HepG2 (cell line): ENCODE results near the gene F7. TPM values are rescaled to one million over a fixed set of nuclear protein-coding genes. Genes with fewer than 3 reads are reported as not detected.

ENCODE experiments used
- HMGXB4 ChIP-seq, 2 experiments: sonication (generic) in 1 of 2; formaldehyde crosslinking in 1 of 2; IDR thresholded peaks; 2 replicates each; pipeline versions ENCODE4 v1.4.0 to v1.6.1; 2018 to 2020; ENCODE audit warnings: missing genetic modification reagents in 2 of 2, borderline replicate concordance in 1 of 2, low read depth in 1 of 2, mild to moderate bottlenecking in 1 of 2, missing biosample characterization in 1 of 2
- MXD1 ChIP-seq: sonication (generic); formaldehyde crosslinking; IDR thresholded peaks from 2 replicates; pipeline ENCODE4 v1.4.0; 2020; ENCODE audit warnings: mild to moderate bottlenecking, missing genetic modification reagents
- NR1H2 ChIP-seq: sonication (generic); formaldehyde crosslinking; IDR thresholded peaks from 2 replicates; pipeline ENCODE4 v1.8.1; 2022; ENCODE audit warnings: low read depth, missing genetic modification reagents, borderline replicate concordance
- PATZ1 ChIP-seq: sonication (generic); formaldehyde crosslinking; IDR thresholded peaks from 2 replicates; pipeline ENCODE4 v1.4.0; 2020; ENCODE audit warnings: missing genetic modification reagents
- POGZ ChIP-seq: sonication (generic); formaldehyde crosslinking; IDR thresholded peaks from 2 replicates; pipeline ENCODE4 v1.4.0; 2020; ENCODE audit warnings: mild to moderate bottlenecking, missing genetic modification reagents
- RARA ChIP-seq: IDR thresholded peaks from 2 replicates; pipeline ENCODE4 v1.6.1; 2016; ENCODE audit warnings: missing genetic modification reagents, missing compliant biosample characterization
- ZBTB46 ChIP-seq: sonication (generic); formaldehyde crosslinking; IDR thresholded peaks from 2 replicates; pipeline ENCODE4 v1.4.0; 2020; ENCODE audit warnings: mild to moderate bottlenecking, missing genetic modification reagents, borderline replicate concordance
- ZFP62 ChIP-seq: sonication (generic); formaldehyde crosslinking; IDR thresholded peaks from 2 replicates; pipeline ENCODE4 v1.4.0; 2020; ENCODE audit warnings: missing genetic modification reagents
- ZNF101 ChIP-seq: sonication (generic); formaldehyde crosslinking; IDR thresholded peaks from 2 replicates; pipeline ENCODE4 v1.4.0; 2020; ENCODE audit warnings: mild to moderate bottlenecking, low read depth, missing genetic modification reagents, borderline replicate concordance
- ZNF136 ChIP-seq: sonication (generic); formaldehyde crosslinking; IDR thresholded peaks from 2 replicates; pipeline ENCODE4 v1.8.1; 2022; ENCODE audit warnings: low read depth, mild to moderate bottlenecking, moderate library complexity, missing genetic modification reagents
- ZNF589 ChIP-seq: sonication (generic); formaldehyde crosslinking; conservative IDR thresholded peaks from 2 replicates; pipeline ENCODE4 v1.8.0; 2022; ENCODE audit warnings: mild to moderate bottlenecking, moderate library complexity, missing genetic modification reagents
- ZNF609 ChIP-seq: sonication (generic); formaldehyde crosslinking; IDR thresholded peaks from 2 replicates; pipeline ENCODE4 v1.4.0; 2020; ENCODE audit warnings: mild to moderate bottlenecking, missing genetic modification reagents, borderline replicate concordance
- ZNF770 ChIP-seq: sonication (generic); formaldehyde crosslinking; IDR thresholded peaks from 2 replicates; pipeline ENCODE4 v1.5.0; 2020; ENCODE audit warnings: mild to moderate bottlenecking, missing genetic modification reagents
- polyA plus RNA-seq, 8 experiments: library from polyadenylated mRNA; depleted of rRNA in 3 of 8; stranded (reverse) in 7 of 8; unstranded in 1 of 8; fragments of >200 nt; fragmentation: Illumina TruSeq in 4 of 8; extraction: Trizol in 4 of 8; gene quantifications; 2 replicates each; pipeline versions ENCODE4 v1.2.1 to v1.2.3, GENCODE V29; 2011 to 2016; ENCODE audit warnings: low read depth in 4 of 8, missing spikeins in 1 of 8, mixed read lengths in 1 of 8; ENCODE audit not compliant: insufficient read depth in 1 of 8
- total RNA-seq, 5 experiments: library from RNA; depleted of rRNA; stranded (reverse); fragments of >200 nt; fragmentation: Illumina TruSeq; extraction: Trizol; gene quantifications; 2 replicates each; pipeline ENCODE4 v1.2.3, GENCODE V29; 2016; ENCODE audit warnings: low read depth in 1 of 5

Gene F7
- total and polyA plus RNA-seq, 2 of the 13 experiments (the other 11 are each of a cell fraction or from before 2014, with no cell fraction given) = 12.6 to 26.5 TPM

GRCh38 chr13:113153810-113154748 is 48.5 kb downstream of the F7 start (continued):
- no peak for TF ChIP-seq MXD1 (CRISPR knock-in tag)
- TF ChIP-seq ZNF770 (CRISPR knock-in tag) = no peak
- TF ChIP-seq NR1H2 (CRISPR knock-in tag) = no peak
- TF ChIP-seq ZNF589 (CRISPR knock-in tag) = peak; percentile 3; the same call in 1 of the 2 replicates
- TF ChIP-seq POGZ (CRISPR knock-in tag) = no peak
- no peak for TF ChIP-seq ZNF101 (CRISPR knock-in tag)
- TF ChIP-seq ZNF609 (CRISPR knock-in tag) = no peak
- no peak for TF ChIP-seq ZNF136 (CRISPR knock-in tag)
- no peak for TF ChIP-seq HMGXB4 (CRISPR knock-in tag; IDR thresholded peaks at IDR 0.05; ENCODE audit: borderline replicate concordance in 1 of 2, low read depth in 1 of 2)
- no peak for TF ChIP-seq PATZ1 (CRISPR knock-in tag)
- peak; percentile 42; the same call in 1 of the 2 replicates for TF ChIP-seq RARA
- TF ChIP-seq ZBTB46 (CRISPR knock-in tag) = no peak
- TF ChIP-seq ZFP62 = no peak
